NCI-H128 (cell line): ENCODE measurements around the gene CFAP43.

Experiments used
- DNase-seq: peaks from one replicate; lab custom pipeline; 2025; ENCODE audit not compliant: unreplicated experiment; lab: John Stamatoyannopoulos, UW

Gene CFAP43

DNA sequence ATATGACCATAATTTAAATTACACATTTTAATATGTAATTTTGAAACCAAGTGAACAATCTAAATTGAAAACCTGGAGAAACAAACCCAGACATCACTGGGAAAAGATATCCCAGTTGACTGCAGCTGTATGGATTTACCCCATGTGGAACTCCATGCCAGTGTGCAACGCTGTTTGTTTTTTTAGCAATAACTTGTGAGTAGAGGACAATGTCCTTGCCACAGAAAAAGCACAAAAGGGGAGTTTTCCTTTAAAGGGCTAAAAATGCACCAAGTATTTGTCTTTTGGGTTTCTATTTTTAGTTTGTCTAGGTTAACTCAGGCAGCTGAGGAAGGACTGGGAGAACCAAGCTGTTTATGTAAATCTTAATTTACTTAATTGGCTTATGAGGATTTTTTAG lies 131.4 kb downstream of the CFAP43 start:
- no peak for DNase-seq

DNA sequence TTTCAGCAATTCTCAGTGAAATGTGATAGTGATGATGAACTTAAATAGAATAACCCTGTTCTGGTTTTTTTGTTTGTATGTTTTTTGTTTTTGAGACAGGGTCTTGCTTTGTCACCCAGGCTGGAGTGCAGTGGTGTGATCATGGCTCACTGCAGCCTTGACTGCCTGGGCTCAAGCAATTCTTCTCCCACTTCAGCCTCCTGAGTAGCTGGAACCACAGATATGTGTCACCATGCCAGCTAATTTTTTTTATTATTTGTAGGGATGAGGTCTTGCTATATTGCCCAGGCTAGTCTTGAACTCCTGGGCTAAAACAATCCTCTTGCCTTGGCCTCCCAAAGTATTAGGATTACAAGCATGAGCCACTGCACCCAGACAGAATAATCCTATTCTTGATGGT lies 132.2 kb downstream of the CFAP43 start:
- DNase-seq = no peak

DNA sequence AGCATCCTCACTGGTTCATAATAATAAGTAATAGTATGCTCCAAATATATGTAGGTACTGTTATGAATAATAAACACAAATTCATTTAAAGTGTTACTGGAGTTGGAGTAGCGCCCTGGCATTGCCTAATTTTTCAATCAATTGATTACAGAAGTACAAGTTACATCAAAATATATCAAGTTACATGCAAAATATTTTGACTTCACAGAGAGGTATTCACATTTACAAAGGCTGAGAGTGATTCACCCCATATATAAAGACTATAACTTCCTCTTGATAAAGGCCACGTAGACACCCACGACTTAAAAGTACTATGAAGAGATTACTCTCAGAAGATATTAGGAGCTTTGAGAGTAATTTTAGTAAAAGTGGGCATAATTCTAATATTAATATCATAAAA lies 132.9 kb downstream of the CFAP43 start:
- DNase-seq = no peak

DNA sequence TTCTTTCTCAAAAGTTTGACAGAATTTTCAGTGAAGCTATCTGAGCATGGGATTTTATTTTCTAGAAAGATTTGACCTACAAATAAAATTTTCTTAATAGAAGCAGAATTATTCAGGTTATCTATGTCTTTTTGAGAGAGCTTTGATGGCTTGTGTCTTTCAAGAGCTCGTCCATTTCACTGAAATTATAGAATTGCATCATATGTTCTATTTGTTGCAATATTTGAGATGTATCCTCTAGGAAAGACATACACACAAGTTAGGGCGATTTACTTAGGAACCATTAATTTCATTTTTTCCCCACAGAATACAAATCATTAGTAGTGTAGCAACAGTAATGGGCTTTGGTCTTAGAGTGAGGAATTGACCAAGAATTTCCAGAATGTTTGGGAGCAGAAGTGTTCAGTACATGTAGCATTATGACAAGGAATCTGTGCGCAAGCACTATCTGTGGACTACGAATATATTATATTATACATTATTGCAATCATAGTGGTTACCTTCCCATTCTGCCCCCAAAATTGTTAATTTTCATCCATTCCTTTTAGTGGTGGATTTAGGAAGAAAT lies 133.7 kb downstream of the CFAP43 start:
- no peak for DNase-seq

DNA sequence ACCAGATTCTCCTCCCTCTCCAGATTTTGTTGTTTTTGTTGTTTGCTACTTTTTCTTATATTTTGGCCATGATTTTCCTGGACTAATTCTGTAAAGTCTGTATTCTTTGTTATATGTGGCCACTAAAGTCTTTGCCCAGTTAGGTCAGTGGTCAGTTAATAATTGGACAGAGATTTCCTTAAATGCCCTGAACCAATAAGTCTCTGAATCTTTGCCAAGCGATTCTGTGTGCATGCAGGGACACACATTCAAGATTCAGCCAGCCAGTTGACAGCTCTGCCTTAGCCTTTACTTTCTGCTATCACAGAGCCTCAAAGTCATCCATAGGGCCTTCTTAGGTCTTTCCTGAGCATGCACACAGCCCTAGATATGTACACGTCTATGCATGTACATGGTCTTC lies 135.5 kb downstream of the CFAP43 start:
- DNase-seq = no peak

DNA sequence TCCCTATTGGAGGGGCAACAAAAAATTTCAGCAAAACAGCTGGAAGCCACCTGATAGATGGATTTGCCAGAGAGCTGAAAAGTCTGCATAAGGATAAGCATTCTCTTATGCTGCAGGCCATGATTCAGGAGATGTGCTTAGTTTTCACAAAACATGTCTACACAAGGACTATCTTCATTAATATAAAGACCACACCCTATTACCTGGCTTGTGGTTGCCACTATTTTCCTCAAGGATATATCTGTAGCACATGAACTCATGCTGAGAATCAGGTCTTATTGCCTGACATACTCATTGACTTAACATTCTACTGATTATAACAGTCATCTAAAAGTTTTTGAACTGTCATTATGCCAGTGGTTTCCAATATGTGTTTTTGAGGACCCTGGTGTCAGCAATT lies 139.4 kb downstream of the CFAP43 start:
- DNase-seq = no peak

DNA sequence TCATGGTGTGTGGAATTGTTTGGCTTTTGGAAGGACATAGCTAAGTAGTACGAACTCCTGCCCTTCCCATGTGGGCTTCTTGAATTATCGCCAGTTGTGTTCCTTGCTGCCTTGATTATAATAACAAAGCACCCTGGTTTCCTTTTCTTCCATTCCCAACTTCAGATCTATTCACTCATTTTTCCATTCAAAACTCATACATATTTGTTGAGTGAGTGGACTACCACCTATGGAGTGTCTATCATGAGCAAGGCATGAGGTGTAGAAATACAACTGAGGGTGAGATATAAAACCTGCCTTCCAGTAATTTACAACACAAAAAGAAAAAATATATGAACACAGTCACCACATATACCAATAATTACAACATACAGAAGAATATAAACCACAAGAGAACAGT lies 141.6 kb downstream of the CFAP43 start:
- no peak for DNase-seq

DNA sequence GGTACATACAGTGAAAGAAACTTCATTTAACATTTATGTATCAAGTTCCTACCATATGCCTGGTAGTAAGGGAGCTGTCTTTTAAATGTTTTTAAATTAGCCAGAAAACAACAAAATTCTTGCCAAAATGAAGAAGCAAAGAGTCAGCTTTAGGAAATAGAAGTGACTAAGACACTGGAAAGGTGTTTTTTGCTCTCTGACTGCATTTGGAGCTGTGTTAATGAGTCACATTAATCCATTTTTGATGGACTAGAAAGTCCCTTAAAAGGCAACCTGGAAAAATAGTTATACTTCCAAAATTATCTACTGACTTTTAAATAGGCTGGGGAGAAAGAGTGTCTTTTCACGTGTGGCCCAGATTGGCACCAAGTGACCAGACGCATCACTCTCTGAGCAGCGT lies 142.5 kb downstream of the CFAP43 start:
- DNase-seq = no peak

DNA sequence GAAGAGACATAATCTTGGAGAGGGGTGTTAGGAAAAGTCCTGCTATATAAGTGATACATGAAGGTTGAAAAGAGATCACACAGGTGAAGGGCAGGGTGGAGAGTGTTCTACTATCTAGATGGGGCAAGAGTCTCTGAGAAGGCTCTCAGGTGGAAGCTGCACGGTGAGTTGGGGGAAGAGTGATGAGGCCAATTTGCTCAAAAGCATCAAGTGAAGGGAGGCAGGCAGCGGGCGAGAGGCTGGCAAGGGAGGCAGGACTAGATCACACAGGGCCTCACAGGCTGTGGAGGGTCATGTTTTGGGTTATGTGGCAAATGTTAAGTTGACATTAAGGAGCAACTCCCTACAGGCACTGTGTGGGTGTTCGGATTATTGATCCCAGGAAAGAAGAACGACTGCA lies 143.9 kb downstream of the CFAP43 start:
- DNase-seq = no peak

DNA sequence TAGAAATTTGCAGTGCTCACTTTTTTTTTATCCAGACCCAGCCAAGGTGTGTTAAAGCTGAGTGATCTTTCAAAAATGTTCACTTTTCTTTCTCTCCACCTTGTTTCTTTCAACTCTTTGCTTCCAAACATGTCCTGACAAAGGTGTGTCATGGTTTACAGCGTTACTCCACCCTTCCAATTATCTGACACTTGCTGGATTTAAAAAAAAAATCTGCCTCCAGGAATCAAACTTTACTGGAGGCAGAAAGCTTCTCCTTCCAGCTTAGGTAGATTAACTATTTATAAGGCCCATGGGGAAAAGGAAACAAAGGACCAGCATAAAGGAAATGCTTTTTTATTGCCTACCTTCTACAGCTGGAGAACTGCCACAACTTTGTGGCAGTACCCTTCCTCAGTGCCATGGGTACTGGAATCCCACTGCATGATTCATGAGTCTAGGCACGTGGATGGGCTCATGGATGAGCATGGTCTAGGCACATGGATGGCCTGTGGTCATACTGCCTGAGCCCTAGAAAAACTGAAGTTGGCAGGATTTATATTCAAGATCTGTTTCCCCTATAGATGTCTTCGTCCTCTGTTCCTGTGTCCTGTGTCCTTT lies 146.3 kb downstream of the CFAP43 start, which contains the start of gene COL17A1:
COL17A1 (minus strand) TSS at position 80 of the 600 bp plus-strand sequence. CDS start 5,207 bp downstream, outside the sequence.
- DNase-seq = no peak

DNA sequence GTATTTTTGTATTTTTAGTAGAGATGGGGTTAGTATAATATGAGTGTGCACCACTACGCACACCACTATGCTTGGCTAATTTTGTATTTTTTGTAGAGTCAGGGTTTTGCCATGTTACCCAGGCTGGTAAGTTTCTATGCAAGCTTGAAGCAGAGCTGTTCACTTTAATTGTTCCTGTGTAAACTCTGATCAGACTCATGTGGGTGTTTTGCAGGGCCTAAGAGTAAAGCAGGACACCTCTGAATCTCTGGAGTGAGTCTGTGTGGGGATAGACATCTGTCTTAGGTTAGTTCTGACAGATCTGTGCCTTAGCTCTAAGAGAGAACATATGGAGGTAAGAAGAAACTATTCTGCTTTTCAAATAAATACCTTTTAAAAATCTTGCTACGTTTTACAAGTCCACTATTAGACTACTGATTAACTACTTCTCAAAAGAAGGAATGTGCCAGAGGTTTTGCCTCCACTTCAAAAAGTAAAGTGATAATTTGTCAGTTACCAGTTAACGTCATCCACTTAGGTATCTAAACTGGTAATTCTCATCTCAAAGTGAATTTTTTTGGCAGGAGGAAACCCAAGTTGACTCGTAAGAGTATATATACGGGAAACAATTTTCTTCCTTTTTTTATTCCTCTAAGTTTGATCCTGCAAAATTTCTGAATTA lies 147.6 kb downstream of the CFAP43 start:
- DNase-seq = no peak

DNA sequence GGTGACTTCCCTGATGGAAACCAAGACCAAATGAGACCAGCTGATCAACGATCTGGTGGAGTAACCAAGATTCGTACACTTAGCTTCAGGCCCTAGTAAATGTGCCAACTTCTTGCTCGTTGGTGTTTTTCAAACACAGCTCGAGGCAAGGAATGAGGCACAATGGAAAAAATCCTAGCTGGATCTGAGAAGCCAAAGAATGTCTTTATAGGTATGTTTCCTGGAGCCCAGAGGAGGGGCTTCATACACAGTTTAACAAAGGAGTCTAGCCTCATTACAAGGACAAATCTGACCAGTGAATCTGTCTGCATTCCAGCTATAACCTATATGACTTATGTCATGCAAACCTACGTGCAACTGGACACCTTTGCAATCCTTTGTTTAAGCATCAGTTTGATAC lies 150.2 kb downstream of the CFAP43 start:
- no peak for DNase-seq

DNA sequence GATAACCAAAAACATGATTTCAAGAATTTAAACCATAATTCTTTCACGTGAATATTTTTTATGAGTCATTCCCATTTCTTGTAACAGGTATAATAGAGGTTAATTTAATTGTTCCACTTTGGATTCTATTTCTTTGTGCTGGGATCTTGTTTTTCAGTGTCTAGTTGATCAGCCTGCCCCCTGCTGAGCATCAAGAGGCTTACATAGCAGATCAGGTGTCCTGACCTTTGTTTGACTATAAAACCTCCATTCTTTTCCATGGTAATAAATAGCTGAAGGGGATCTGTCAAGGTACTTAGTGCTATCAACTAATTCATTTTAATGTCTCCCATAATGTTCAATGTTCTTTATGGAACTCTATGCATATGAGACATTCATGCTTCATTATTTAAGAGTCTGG lies 151.4 kb downstream of the CFAP43 start:
- peak; percentile 51 for DNase-seq
